ENCODE measurements around the gene EPB41. TPM values are rescaled to one million over a fixed set of nuclear protein-coding genes. Genes with fewer than 3 reads are reported as not detected.

EPB41 gene
- total and polyA plus RNA-seq, 2 experiments from 2014 or later: 26.8 to 112 TPM

DNA sequence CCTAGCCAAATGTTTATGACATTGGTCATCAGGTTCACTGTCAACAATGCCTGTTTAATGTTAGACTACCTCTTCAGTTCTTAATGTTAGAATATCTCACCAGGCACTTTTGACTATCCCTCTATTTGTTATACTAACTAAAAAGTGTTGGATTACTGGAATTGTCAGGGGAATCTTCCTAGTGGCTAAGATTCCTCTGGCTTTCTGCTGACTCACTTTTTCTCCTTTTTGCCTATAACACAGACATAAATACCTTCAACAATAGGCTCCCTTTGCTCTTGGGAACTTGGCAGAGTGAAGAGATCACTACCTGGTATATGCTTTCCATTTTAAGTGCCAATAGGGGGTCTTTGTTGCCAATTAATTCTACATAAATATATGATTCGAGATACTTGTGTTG, 140.8 kb downstream of the EPB41 start:
- no peaks in the 10 kb centered on the region; the same call in 2 of the 3 replicates for H3K36me3 Mint-ChIP-seq (ENCODE audit: low read depth)
- no peak overlapping the region for H3K4me3 Mint-ChIP-seq
- no peak overlapping the region for H3K4me3 ChIP-seq
- TF ChIP-seq JUNB (IDR thresholded peaks at IDR 0.05; ENCODE audit: unreplicated experiment) (no peak), NANOG (IDR thresholded peaks at IDR 0.05; ENCODE audit: borderline replicate concordance) (no peak), EZH2 (IDR thresholded peaks at IDR 0.05; ENCODE audit: low read depth, unreplicated experiment) (no peak), POLR2AphosphoS5 (IDR thresholded peaks at IDR 0.05; ENCODE audit: low read depth) (no peak), CREB1 (CRISPR knock-in tag; IDR thresholded peaks at IDR 0.05; ENCODE audit: low read depth) (no peak), EZH2phosphoT487 (IDR thresholded peaks at IDR 0.05; ENCODE audit: unreplicated experiment) (no peak)
- TF ChIP-seq, protein P1, sequence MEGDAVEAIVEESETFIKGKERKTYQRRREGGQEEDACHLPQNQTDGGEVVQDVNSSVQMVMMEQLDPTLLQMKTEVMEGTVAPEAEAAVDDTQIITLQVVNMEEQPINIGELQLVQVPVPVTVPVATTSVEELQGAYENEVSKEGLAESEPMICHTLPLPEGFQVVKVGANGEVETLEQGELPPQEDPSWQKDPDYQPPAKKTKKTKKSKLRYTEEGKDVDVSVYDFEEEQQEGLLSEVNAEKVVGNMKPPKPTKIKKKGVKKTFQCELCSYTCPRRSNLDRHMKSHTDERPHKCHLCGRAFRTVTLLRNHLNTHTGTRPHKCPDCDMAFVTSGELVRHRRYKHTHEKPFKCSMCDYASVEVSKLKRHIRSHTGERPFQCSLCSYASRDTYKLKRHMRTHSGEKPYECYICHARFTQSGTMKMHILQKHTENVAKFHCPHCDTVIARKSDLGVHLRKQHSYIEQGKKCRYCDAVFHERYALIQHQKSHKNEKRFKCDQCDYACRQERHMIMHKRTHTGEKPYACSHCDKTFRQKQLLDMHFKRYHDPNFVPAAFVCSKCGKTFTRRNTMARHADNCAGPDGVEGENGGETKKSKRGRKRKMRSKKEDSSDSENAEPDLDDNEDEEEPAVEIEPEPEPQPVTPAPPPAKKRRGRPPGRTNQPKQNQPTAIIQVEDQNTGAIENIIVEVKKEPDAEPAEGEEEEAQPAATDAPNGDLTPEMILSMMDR (conservative IDR thresholded peaks at IDR 0.05; ENCODE audit: low read depth in 2 of 2): no peak
- TF ChIP-seq, protein P2, sequence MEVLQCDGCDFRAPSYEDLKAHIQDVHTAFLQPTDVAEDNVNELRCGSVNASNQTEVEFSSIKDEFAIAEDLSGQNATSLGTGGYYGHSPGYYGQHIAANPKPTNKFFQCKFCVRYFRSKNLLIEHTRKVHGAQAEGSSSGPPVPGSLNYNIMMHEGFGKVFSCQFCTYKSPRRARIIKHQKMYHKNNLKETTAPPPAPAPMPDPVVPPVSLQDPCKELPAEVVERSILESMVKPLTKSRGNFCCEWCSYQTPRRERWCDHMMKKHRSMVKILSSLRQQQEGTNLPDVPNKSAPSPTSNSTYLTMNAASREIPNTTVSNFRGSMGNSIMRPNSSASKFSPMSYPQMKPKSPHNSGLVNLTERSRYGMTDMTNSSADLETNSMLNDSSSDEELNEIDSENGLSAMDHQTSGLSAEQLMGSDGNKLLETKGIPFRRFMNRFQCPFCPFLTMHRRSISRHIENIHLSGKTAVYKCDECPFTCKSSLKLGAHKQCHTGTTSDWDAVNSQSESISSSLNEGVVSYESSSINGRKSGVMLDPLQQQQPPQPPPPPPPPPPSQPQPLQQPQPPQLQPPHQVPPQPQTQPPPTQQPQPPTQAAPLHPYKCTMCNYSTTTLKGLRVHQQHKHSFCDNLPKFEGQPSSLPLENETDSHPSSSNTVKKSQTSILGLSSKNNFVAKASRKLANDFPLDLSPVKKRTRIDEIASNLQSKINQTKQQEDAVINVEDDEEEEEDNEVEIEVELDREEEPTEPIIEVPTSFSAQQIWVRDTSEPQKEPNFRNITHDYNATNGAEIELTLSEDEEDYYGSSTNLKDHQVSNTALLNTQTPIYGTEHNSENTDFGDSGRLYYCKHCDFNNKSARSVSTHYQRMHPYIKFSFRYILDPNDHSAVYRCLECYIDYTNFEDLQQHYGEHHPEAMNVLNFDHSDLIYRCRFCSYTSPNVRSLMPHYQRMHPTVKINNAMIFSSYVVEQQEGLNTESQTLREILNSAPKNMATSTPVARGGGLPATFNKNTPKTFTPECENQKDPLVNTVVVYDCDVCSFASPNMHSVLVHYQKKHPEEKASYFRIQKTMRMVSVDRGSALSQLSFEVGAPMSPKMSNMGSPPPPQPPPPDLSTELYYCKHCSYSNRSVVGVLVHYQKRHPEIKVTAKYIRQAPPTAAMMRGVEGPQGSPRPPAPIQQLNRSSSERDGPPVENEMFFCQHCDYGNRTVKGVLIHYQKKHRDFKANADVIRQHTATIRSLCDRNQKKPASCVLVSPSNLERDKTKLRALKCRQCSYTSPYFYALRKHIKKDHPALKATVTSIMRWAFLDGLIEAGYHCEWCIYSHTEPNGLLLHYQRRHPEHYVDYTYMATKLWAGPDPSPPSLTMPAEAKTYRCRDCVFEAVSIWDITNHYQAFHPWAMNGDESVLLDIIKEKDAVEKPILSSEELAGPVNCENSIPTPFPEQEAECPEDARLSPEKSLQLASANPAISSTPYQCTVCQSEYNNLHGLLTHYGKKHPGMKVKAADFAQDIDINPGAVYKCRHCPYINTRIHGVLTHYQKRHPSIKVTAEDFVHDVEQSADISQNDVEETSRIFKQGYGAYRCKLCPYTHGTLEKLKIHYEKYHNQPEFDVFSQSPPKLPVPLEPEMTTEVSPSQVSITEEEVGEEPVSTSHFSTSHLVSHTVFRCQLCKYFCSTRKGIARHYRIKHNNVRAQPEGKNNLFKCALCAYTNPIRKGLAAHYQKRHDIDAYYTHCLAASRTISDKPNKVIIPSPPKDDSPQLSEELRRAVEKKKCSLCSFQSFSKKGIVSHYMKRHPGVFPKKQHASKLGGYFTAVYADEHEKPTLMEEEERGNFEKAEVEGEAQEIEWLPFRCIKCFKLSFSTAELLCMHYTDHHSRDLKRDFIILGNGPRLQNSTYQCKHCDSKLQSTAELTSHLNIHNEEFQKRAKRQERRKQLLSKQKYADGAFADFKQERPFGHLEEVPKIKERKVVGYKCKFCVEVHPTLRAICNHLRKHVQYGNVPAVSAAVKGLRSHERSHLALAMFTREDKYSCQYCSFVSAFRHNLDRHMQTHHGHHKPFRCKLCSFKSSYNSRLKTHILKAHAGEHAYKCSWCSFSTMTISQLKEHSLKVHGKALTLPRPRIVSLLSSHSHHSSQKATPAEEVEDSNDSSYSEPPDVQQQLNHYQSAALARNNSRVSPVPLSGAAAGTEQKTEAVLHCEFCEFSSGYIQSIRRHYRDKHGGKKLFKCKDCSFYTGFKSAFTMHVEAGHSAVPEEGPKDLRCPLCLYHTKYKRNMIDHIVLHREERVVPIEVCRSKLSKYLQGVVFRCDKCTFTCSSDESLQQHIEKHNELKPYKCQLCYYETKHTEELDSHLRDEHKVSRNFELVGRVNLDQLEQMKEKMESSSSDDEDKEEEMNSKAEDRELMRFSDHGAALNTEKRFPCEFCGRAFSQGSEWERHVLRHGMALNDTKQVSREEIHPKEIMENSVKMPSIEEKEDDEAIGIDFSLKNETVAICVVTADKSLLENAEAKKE (CRISPR knock-in tag; IDR thresholded peaks at IDR 0.05): no peak
- TF ChIP-seq, protein P3, sequence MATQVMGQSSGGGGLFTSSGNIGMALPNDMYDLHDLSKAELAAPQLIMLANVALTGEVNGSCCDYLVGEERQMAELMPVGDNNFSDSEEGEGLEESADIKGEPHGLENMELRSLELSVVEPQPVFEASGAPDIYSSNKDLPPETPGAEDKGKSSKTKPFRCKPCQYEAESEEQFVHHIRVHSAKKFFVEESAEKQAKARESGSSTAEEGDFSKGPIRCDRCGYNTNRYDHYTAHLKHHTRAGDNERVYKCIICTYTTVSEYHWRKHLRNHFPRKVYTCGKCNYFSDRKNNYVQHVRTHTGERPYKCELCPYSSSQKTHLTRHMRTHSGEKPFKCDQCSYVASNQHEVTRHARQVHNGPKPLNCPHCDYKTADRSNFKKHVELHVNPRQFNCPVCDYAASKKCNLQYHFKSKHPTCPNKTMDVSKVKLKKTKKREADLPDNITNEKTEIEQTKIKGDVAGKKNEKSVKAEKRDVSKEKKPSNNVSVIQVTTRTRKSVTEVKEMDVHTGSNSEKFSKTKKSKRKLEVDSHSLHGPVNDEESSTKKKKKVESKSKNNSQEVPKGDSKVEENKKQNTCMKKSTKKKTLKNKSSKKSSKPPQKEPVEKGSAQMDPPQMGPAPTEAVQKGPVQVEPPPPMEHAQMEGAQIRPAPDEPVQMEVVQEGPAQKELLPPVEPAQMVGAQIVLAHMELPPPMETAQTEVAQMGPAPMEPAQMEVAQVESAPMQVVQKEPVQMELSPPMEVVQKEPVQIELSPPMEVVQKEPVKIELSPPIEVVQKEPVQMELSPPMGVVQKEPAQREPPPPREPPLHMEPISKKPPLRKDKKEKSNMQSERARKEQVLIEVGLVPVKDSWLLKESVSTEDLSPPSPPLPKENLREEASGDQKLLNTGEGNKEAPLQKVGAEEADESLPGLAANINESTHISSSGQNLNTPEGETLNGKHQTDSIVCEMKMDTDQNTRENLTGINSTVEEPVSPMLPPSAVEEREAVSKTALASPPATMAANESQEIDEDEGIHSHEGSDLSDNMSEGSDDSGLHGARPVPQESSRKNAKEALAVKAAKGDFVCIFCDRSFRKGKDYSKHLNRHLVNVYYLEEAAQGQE (IDR thresholded peaks at IDR 0.05; ENCODE audit: unreplicated experiment): no peak
- no peak overlapping the region for H2AFZ ChIP-seq
- H4K20me1 ChIP-seq (replicated peaks; ENCODE audit: insufficient read depth): no peaks in the 10 kb centered on the region
- DNase-seq (ENCODE audit: low spot score) (no peak), ATAC-seq (no peak)
- H3K4me1 ChIP-seq (ENCODE audit: insufficient read depth): no peaks in the 10 kb centered on the region
- H3K4me1 Mint-ChIP-seq: no peaks in the 10 kb centered on the region
- H3K27me3 ChIP-seq (ENCODE audit: insufficient read depth): no peaks in the 10 kb centered on the region
- no peaks in the 10 kb centered on the region for H3F3A ChIP-seq (replicated peaks; ENCODE audit: low read depth)
- no peak overlapping the region for H3K27ac ChIP-seq (ENCODE audit: low read depth)
- no peaks in the 10 kb centered on the region for H3K9me2 ChIP-seq (ENCODE audit: insufficient read depth)
- H3K27ac Mint-ChIP-seq: no peak overlapping the region
- no peak overlapping the region for H3K4me2 ChIP-seq
- no peaks in the 10 kb centered on the region for H3K9me3 Mint-ChIP-seq
- no peaks in the 10 kb centered on the region for H3K79me2 ChIP-seq (replicated peaks; ENCODE audit: insufficient read depth)
- H3K36me3 ChIP-seq (ENCODE audit: insufficient read depth): no peaks in the 10 kb centered on the region
- no peaks in the 10 kb centered on the region for H3K27me3 Mint-ChIP-seq (ENCODE audit: insufficient read depth, low read depth, poor library complexity)
